HCT116 (cell line): ENCODE measurements around the gene MYH7. TPM values are rescaled to one million over a fixed set of nuclear protein-coding genes. Genes with fewer than 3 reads are reported as not detected.

ENCODE experiments used
- ATAC-seq: fragments of 200-7000 bp; cut with Tn5 transposase; 2 replicates; pipeline ENCODE4 v1.9.1; 2020; ENCODE audit warnings: mild to moderate bottlenecking, moderate library complexity
- BruUV-seq: library from RNA; stranded (reverse); fragments of 400-500 nt; replicated peaks from 2 replicates; lab custom pipeline; 2021; lab: Mats Ljungman, UMichigan
- CTCF ChIA-PET: fragments of 300-600 bp; sonication (Branson Sonifier 250); formaldehyde crosslinking; loops from one replicate; lab custom pipeline; 2021; ENCODE audit warnings: antibody characterized with exemption; lab: Charles Lee
- POLR2A ChIA-PET: fragments of 300-600, 350-600 bp; sonication (Branson Sonifier 250); formaldehyde crosslinking; loops from one replicate; lab custom pipeline; 2021; ENCODE audit warnings: antibody characterized with exemption; lab: Charles Lee
- RAD21 ChIA-PET, 2 experiments: fragments of 300-600 bp; sonication (Branson Sonifier 250); formaldehyde crosslinking; loops; one replicate each; lab custom pipeline; 2023; ENCODE audit warnings: low total read pairs in 2 of 2; ENCODE audit not compliant: uncharacterized antibody in 2 of 2, unreplicated experiment in 2 of 2, low non-redundant PET in 1 of 2; lab: Charles Lee
- DNase-seq: peaks from one replicate; pipeline ENCODE4 v3.0.0-alpha.2; 2010; ENCODE audit warnings: low read depth, low spot score
- H2AFZ ChIP-seq: fragments of 200-600 bp; shearing (Covaris generic), sonication (generic); 2 replicates; pipeline ENCODE4 v1.6.1; 2017; ENCODE audit warnings: low read depth, mixed run types, mixed read lengths, antibody characterized with exemption, low read length; ENCODE audit not compliant: poor library complexity, severe bottlenecking
- H3K27ac ChIP-seq: 2 replicates; pipeline ENCODE4 v1.5.1; 2012; ENCODE audit warnings: low read depth, low read length
- H3K27me3 ChIP-seq: fragments of 200-600 bp; sonication (generic); 2 replicates; pipeline ENCODE4 v1.6.1; 2016; ENCODE audit warnings: mixed run types, low read length, mixed read lengths; ENCODE audit not compliant: insufficient read depth
- H3K36me3 ChIP-seq, 2 experiments: fragments of 200-500 bp in 1 of 2; fragments of 200-600 bp in 1 of 2; sonication (Bioruptor generic) in 1 of 2; sonication (generic) in 1 of 2; 2 replicates each; pipeline versions ENCODE4 v1.5.1 to v1.6.1; 2014 to 2016; ENCODE audit warnings: low read length in 2 of 2, inconsistent platforms in 1 of 2, mixed read lengths in 1 of 2, mixed run types in 1 of 2; ENCODE audit not compliant: insufficient read depth in 2 of 2, control insufficient read depth in 1 of 2
- H3K4me1 ChIP-seq, 2 experiments: fragments of 200-600 bp in 1 of 2; sonication (generic) in 1 of 2; 2 replicates each; pipeline versions ENCODE4 v1.5.1 to v1.6.1; 2012 to 2017; ENCODE audit warnings: low read length in 2 of 2, inconsistent platforms in 1 of 2, mild to moderate bottlenecking in 1 of 2, mixed read lengths in 1 of 2, mixed run types in 1 of 2, moderate library complexity in 1 of 2; ENCODE audit not compliant: insufficient read depth in 2 of 2, control insufficient read depth in 1 of 2
- H3K4me2 ChIP-seq: fragments of 200-600 bp; sonication (generic); 2 replicates; pipeline ENCODE4 v1.6.1; 2017; ENCODE audit warnings: mixed run types, low read length, mixed read lengths
- H3K4me3 ChIP-seq, 2 experiments: fragments of 200-600 bp in 1 of 2; sonication (generic) in 1 of 2; replicated peaks in 1 of 2; 2 replicates each; pipeline ENCODE4 v1.5.1; 2011 to 2016; ENCODE audit warnings: low read length in 2 of 2, control low read depth in 1 of 2, low read depth in 1 of 2, mild to moderate bottlenecking in 1 of 2, mixed read lengths in 1 of 2, mixed run types in 1 of 2
- H3K79me2 ChIP-seq: fragments of 200-600 bp; sonication (generic); 2 replicates; pipeline ENCODE4 v1.6.1; 2017; ENCODE audit warnings: mild to moderate bottlenecking, mixed run types, low read length, moderate library complexity, mixed read lengths; ENCODE audit not compliant: insufficient read depth
- H3K9ac ChIP-seq: fragments of 200-600 bp; sonication (generic); 2 replicates; pipeline ENCODE4 v1.6.1; 2016; ENCODE audit warnings: low read length, mixed read lengths
- H3K9me2 ChIP-seq: fragments of 200-600 bp; sonication (generic), shearing (Covaris generic); 2 replicates; pipeline ENCODE4 v1.6.1; 2017; ENCODE audit warnings: mixed run types, mild to moderate bottlenecking, moderate library complexity; ENCODE audit not compliant: insufficient read depth
- H3K9me3 ChIP-seq, 2 experiments: fragments of 200-500 bp in 1 of 2; fragments of 200-600 bp in 1 of 2; sonication (Bioruptor generic) in 1 of 2; sonication (generic) in 1 of 2; 2 replicates each; pipeline ENCODE4 v1.6.1; 2014 to 2017; ENCODE audit warnings: low read length in 2 of 2, mixed read lengths in 2 of 2, inconsistent platforms in 1 of 2, low read depth in 1 of 2, mild to moderate bottlenecking in 1 of 2, mixed run types in 1 of 2, moderate library complexity in 1 of 2; ENCODE audit not compliant: control insufficient read depth in 1 of 2, insufficient read depth in 1 of 2
- H4K20me1 ChIP-seq: fragments of 200-600 bp; sonication (generic), shearing (Covaris generic); 2 replicates; pipeline ENCODE4 v1.6.1; 2017; ENCODE audit warnings: mixed run types, mild to moderate bottlenecking, moderate library complexity; ENCODE audit not compliant: insufficient read depth
- CBX3 ChIP-seq: IDR thresholded peaks from 2 replicates; pipeline ENCODE4 v1.6.1; 2012; ENCODE audit warnings: low read depth
- EZH2 ChIP-seq: fragments of 200-600 bp; sonication (generic); IDR thresholded peaks from 2 replicates; pipeline ENCODE4 v1.6.1; 2017; ENCODE audit warnings: antibody characterized with exemption, mixed run types
- EZH2phosphoT487 ChIP-seq: fragments of 200-600 bp; IDR thresholded peaks from 2 replicates; pipeline ENCODE4 v1.6.1; 2018; ENCODE audit warnings: antibody characterized with exemption, borderline replicate concordance
- MAX ChIP-seq: IDR thresholded peaks from 2 replicates; pipeline ENCODE4 v1.6.1; 2012
- POLR2AphosphoS5 ChIP-seq: IDR thresholded peaks from 2 replicates; pipeline ENCODE4 v1.6.1; 2011; ENCODE audit warnings: mild to moderate bottlenecking, low read depth, low read length, moderate library complexity
- SRF ChIP-seq: IDR thresholded peaks from 2 replicates; pipeline ENCODE4 v1.6.1; 2012; ENCODE audit warnings: low read depth
- TCF7L2 ChIP-seq: IDR thresholded peaks from 2 replicates; pipeline ENCODE4 v1.7.0; 2011; ENCODE audit warnings: borderline replicate concordance, inconsistent platforms; ENCODE audit not compliant: insufficient read depth, insufficient read length; ENCODE audit errors: extremely low read depth
- YY1 ChIP-seq: IDR thresholded peaks from 2 replicates; pipeline ENCODE4 v1.6.1; 2011; ENCODE audit warnings: low read length, low read depth, moderate library complexity, mild to moderate bottlenecking; ENCODE audit not compliant: insufficient replicate concordance; ENCODE audit errors: extremely low read depth
- ZNF274 ChIP-seq: fragments of 200-500 bp; sonication (Bioruptor generic); IDR thresholded peaks from 2 replicates; pipeline ENCODE4 v1.6.1; 2014; ENCODE audit warnings: mild to moderate bottlenecking, low read depth, low read length, inconsistent platforms
- intact Hi-C: fragments of 100-400 bp; cut with micrococcal nuclease; formaldehyde crosslinking; loops from 2 replicates; pipeline ENCODE4 v1.10.0; 2022
- total RNA-seq: library from RNA; stranded (reverse); gene quantifications from one replicate; pipeline ENCODE4 v1.2.1, GENCODE V29; 2021; ENCODE audit not compliant: unreplicated experiment

MYH7 gene
- total RNA-seq, 1 experiment from 2014 or later: not detected

DNA sequence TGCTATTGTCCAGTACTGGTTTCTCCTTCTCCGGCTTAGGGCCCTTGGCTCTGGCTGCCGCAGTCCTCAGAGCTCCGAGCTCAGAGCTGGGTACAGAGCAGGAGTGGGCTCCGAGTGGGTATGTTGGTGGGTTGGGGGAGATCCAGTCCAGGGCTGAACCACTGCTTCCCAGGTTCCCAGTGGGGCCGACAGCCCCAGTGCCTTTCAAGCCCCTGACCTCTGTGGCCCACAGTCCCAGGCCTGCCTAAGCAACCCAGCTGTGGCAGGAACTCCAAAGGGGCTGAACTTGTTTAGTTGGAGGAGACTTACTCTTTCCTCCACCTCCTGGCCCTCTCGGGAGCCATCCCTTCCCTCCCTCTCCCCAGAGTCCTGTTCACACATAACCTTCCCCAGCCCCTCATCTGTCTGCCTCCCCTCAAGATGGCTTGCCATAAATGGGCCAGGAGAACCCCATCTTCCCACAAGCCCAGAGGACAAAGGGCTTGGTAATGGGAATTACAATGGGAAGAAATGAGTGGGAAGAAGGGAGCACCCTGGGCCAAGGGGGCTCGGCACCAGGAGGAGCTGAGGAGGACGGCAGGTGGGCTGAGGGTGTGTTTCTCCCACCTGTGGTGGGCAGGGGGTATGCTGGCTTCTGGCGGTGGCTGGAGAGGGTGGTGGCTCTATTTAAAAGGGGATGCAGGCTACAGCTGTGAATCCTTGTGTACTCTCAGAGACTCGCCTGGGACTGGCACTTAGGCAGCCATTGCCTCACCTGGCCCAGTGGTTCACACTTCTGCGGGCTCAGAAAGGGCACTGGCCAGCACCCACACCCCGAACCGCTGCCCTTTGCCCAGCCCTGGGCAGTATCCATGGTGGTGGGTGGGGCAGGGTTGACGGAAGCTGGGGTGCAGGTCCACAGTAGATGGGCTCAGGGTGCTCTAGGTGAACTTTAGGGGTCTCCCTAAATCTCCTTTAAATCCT is 23.6 kb downstream of the MYH7 start:
- DNase-seq (no peak), ATAC-seq (no peak)
- intact Hi-C loops: no loop called here
- no TSS peak for BruUV-seq
- Histone ChIP-seq H3K4me2 (no peak overlapping the region), H3K9me3 (no peaks in the 10 kb centered on the region), H3K4me3 (no peak overlapping the region), H2AFZ (no peak overlapping the region), H4K20me1 (no peaks in the 10 kb centered on the region), H3K9me2 (no peaks in the 10 kb centered on the region), H3K27me3 (0 out of 2 replicates have a peak, but pooled peaks cover 8% of the 10 kb centered on the region), H3K27ac (no peak overlapping the region), H3K79me2 (no peaks in the 10 kb centered on the region), H3K36me3 (no peaks in the 10 kb centered on the region), H3K9ac (no peak overlapping the region), H3K4me1 (no peaks in the 10 kb centered on the region)
- ChIA-PET CTCF (interaction anchor here (1.3 kb wide), 1 partner anchor 32 kb away, joined by 3 read pairs; no protein-coding TSS in a partner anchor), POLR2A (interaction anchor here (1.2 kb wide), 1 partner anchor 13 kb away, joined by 3 read pairs; no protein-coding TSS in a partner anchor), RAD21 (no interaction called here)
- no peak for TF ChIP-seq TCF7L2
- no peak for TF ChIP-seq CBX3
- no peak for TF ChIP-seq MAX
- TF ChIP-seq ZNF274: no peak
- TF ChIP-seq SRF: no peak
- TF ChIP-seq EZH2: no peak
- no peak for TF ChIP-seq YY1
- TF ChIP-seq EZH2phosphoT487: no peak
- TF ChIP-seq POLR2AphosphoS5: no peak
